ENCODE data around the gene COX4I1.

COX4I1 gene

GRCh38 chr16:85799497-85800320, at the start of gene COX4I1, which contains the start of gene EMC8:
COX4I1 (plus strand) TSS chr16:85799695; CDS start chr16:85801206, 1,511 bp downstream.
EMC8 (minus strand) TSS chr16:85799544; CDS start chr16:85799295, 249 bp downstream.
- peaks cover 79% of the 10 kb centered on the region for H3K36me3 ChIP-seq (ENCODE audit: low read depth)
- ATAC-seq (ENCODE audit: low read depth) = peak; percentile 88

GRCh38 chr16:85749771-85750145, 49.7 kb upstream of the COX4I1 start:
- no peaks in the 10 kb centered on the region for H3K9me3 ChIP-seq (ENCODE audit: severe bottlenecking)
- no peaks in the 10 kb centered on the region for H3K27me3 ChIP-seq (ENCODE audit: insufficient read depth, poor library complexity, severe bottlenecking)
- TF ChIP-seq CTCF (IDR thresholded peaks at IDR 0.05; ENCODE audit: poor library complexity, severe bottlenecking) = no peak
- peaks cover 61% of the 10 kb centered on the region for H3K4me1 ChIP-seq (ENCODE audit: insufficient read depth, poor library complexity, severe bottlenecking)
- H3K27ac ChIP-seq (ENCODE audit: poor library complexity, severe bottlenecking) = peak overlapping the region; percentile 99
- DNase-seq (ENCODE audit: low spot score) (peak; percentile 87), ATAC-seq (ENCODE audit: low read depth) (peak; percentile 3; the same call in 2 of the 3 replicates)
- peaks cover 51% of the 10 kb centered on the region for H3K36me3 ChIP-seq (ENCODE audit: low read depth)
- H3K4me3 ChIP-seq (ENCODE audit: severe bottlenecking) = peak overlapping the region; percentile 99

More at GRCh38 chr16:85799497-85800320, at the start of gene COX4I1, which contains the start of gene EMC8:
- H3K4me1 ChIP-seq (ENCODE audit: insufficient read depth, poor library complexity, severe bottlenecking) = peaks cover 16% of the 10 kb centered on the region
- peak; percentile 95 for DNase-seq (ENCODE audit: low spot score)
- H3K4me3 ChIP-seq (ENCODE audit: severe bottlenecking) = peak within 1 kb of the TSS; percentile 91
- no peaks in the 10 kb centered on the region for H3K27me3 ChIP-seq (ENCODE audit: insufficient read depth, poor library complexity, severe bottlenecking)
- no peak for TF ChIP-seq CTCF (IDR thresholded peaks at IDR 0.05; ENCODE audit: poor library complexity, severe bottlenecking)
- peak within 1 kb of the TSS; percentile 74 for H3K27ac ChIP-seq (ENCODE audit: poor library complexity, severe bottlenecking)
- H3K9me3 ChIP-seq (ENCODE audit: severe bottlenecking) = no peaks in the 10 kb centered on the region

- H3K27ac ChIP-seq (ENCODE audit: poor library complexity, severe bottlenecking) = peak overlapping the region; percentile 99
- no peaks in the 10 kb centered on the region for H3K27me3 ChIP-seq (ENCODE audit: insufficient read depth, poor library complexity, severe bottlenecking)
- no peaks in the 10 kb centered on the region for H3K9me3 ChIP-seq (ENCODE audit: severe bottlenecking)
- ATAC-seq (ENCODE audit: low read depth) = no peak
- TF ChIP-seq CTCF (IDR thresholded peaks at IDR 0.05; ENCODE audit: poor library complexity, severe bottlenecking) = no peak
- peaks cover 46% of the 10 kb centered on the region for H3K36me3 ChIP-seq (ENCODE audit: low read depth)
- DNase-seq (ENCODE audit: low spot score) = no peak
- H3K4me1 ChIP-seq (ENCODE audit: insufficient read depth, poor library complexity, severe bottlenecking) = peaks cover 61% of the 10 kb centered on the region
- peak overlapping the region; percentile 99 for H3K4me3 ChIP-seq (ENCODE audit: severe bottlenecking)
Measured at GRCh38 chr16:85750146-85750826, 49.2 kb upstream of the COX4I1 start.

- peaks cover 57% of the 10 kb centered on the region for H3K4me1 ChIP-seq (ENCODE audit: insufficient read depth, poor library complexity, severe bottlenecking)
- DNase-seq (ENCODE audit: low spot score) (no peak), ATAC-seq (ENCODE audit: low read depth) (peak; percentile 48)
- no peaks in the 10 kb centered on the region for H3K27me3 ChIP-seq (ENCODE audit: insufficient read depth, poor library complexity, severe bottlenecking)
- peak within 1 kb of the TSS; percentile 99 for H3K4me3 ChIP-seq (ENCODE audit: severe bottlenecking)
- no peaks in the 10 kb centered on the region for H3K9me3 ChIP-seq (ENCODE audit: severe bottlenecking)
- peak within 1 kb of the TSS; percentile 99 for H3K27ac ChIP-seq (ENCODE audit: poor library complexity, severe bottlenecking)
- H3K36me3 ChIP-seq (ENCODE audit: low read depth) = peaks cover 41% of the 10 kb centered on the region
- TF ChIP-seq CTCF (IDR thresholded peaks at IDR 0.05; ENCODE audit: poor library complexity, severe bottlenecking) = no peak
Measured at GRCh38 chr16:85750827-85751697, 48.4 kb upstream of the COX4I1 start, which contains the start of gene C16orf74. C16orf74 (minus strand) TSS chr16:85751096; CDS start chr16:85735217, 15,879 bp downstream.

All from RWPE2 (cell line).